SKM-1 treated with dmso at 0.1 percent for 144 hours (cell line): ENCODE measurements around the gene PCYT2.

Experiments used
- DNase-seq: peaks from one replicate; lab custom pipeline; 2025; ENCODE audit not compliant: unreplicated experiment; lab: John Stamatoyannopoulos, UW

PCYT2 gene

DNA sequence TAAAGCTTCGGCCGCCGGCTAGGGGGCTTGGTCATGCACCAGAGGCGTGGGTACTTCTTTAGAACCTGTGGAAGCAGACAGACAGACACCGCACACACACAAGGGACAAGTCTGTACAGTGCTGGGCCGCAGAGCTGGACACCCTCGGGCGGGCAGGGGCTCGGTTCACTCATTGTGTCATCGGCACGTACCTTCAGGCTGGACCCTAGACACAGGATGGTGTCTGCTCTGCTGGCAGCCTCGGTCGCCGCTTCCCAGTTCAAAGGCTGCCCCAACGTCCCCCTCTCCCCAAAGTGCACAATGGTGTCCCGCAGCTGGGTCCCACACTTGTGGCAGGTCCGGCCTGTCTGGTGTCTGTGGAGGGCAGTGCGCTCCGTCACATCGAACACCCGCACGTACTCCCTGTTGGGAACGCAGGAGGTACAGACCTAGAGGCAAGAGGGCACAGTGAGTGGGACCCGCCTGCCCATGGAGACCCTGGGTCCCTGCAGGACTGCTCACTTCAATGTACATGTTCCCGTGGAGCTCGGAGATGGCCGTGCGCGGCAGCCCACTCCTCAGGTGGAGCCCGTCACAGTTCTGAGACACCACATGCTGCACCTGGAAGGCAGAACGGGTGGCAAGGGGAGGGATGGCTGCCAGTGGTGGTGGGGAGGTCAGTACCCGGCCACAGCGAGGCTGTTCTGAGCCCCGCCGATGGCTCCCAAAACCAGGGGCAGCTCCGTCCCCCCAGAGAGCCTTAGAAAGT, 3.1 kb upstream of the PCYT2 start:
- DNase-seq = no peak

DNA sequence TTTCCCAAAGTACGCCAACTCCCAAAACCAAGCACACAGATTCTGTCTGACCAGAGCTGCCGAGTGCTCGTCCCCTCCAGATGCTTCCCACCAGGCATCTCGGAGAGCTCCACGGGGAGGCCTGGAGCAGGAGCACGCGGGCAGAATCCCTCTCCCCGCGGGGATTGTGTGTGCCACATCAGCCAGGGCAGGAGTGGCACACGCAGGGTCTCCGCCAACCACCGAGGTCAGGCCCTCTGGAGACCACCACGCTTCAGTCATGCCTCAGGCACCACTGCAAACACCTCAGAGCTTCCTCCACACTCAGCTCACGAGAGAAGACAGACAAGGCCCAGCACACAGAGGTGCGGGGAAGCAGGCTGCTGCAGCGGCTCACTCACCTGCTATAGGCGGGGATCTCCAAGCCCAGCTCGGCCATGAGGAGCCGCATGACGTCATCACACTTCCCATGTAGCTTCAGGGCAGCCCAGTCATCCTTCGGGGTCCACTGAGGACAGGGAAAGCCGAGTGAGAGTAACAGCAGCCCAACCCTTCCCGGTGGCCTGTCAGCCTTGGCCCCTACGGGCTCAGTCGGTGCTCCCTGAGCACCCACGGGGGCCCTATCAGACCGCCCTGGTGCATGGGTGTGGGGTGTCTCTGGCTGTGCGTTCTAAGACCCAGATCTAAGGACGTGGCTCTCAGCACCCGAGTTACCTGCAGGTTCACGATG, 2.3 kb upstream of the PCYT2 start:
- no peak for DNase-seq

DNA sequence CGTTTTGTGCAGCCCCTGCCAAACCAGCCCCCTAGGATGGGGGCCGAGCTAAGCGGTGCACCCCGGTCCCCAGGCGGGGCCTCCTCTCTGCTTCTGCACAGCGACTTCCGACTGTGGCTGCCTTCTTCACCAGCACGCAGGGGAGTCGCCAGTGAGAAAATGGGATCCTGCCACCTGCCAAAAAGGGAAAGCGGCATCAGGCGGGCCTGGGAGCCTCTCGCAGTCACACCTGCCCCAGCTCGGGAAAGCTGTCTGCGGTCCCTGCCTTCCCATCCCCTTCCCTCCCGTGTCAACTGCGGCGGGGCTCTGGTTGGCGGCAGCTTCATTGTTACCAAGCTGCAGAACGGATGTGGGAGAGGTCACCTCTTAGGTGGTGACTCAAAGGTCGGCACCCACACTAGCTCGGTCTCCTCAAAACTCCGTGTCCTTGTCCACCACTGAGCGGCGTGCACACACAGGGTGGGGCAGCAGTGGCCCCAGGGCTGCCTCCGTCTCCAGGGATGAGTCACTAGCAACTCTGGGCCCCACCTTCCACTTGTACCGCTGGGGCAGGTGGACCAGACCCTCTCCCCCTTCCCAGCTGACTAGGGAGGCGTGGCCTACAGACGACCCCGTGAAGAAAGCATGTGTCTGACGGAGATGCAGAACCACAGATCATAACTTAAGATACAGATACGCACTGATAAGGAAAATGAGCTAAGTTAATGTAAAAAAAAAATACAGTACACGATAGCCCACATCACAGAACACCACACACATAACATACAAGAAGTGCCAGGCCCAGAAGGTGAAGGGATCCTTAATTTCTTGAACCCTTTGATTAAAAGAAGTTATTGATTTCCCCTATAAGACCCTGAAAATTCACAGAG, 1.5 kb upstream of the PCYT2 start:
- DNase-seq = no peak

DNA sequence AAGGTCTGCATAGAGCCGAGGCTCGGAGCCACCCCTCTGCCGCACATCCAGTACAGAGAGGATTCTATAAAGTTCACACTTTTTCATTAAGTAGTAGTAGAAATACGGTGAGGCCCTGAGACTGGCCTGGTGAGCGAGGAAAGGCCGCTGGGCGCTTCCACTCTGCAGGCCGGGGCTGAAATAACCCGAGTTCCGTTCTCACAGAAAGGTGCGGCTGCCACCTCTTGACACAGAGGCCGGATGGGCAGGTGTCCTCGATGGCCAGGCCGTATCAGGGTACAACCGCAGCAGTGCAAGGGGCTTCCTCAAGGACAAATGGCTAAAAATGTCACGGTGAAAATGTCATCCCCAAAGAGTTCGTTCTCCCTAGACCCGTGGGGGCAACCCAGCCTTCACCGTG, 770 bp upstream of the PCYT2 start:
- DNase-seq = no peak

GRCh38 chr17:81910840-81911276, 341 bp downstream of the PCYT2 start:
- no peak for DNase-seq

- DNase-seq = no peak
Observed at GRCh38 chr17:81909966-81910839, 996 bp downstream of the PCYT2 start.

- no peak for DNase-seq
Observed at GRCh38 chr17:81909231-81909630, 2.0 kb downstream of the PCYT2 start.

DNA sequence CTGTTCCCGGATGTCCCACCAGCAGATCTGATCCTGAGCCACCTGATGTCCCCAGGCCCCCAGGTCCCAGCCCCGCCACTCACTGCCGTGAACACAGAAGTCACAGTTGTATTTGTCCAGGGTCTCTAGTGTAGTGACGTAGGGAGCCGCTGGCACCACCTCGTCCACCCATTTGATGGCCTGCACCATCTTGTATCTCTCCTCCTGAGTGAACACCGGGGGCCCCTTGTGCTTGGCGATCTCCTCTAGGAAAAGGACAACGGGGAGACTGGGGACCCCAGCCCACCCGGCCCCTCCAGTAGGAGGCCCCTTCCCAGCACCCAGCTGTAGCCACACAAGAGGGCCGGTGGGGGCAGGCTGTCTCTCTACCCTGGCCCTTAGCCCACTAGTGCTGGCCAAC, 2.4 kb downstream of the PCYT2 start:
- no peak for DNase-seq

DNA sequence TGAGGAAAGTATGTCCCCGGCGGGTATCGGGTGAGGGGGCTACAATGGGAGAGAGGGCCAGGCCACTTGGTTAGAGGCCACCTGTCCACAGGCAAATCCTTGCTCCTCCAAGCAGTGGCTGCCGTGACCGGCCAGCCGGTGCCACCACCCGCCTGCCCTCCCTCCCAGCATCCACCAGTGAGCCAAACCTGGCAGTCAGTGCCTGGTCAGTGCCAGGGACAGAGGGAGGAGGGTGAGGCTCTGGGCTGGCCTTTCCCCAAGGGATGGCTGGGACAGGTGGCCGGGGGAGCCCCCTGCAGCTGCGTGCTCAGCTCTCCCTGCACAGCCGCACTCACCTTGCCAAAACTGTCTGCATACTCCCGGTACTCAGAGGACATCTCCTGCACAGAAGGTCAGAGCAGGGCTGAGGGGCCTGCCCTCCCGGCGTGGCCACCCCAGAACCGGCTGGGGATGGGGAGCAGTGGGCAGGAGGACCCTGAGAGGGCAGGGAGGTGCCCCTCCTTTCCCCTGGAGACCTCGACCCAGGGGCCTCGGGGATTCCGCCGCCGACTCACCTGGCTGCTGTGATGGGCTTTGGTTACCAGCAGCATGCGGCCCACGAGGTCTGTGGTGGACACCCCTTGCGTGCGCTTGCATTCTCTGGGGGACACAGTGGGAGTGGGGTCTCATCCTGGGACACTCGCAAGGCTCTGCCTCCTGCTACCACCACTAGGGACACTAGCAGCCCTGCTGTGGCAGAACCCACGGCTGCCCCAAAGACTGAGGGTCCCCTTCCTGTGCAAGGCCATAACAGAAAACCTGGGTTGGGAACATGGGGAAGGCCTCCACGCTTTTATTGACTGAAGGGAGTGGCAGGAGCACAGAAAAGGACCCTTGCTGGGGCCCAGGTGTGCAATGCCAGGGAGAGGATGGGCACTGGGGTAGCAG, 3.7 kb downstream of the PCYT2 start:
- no peak for DNase-seq

DNA sequence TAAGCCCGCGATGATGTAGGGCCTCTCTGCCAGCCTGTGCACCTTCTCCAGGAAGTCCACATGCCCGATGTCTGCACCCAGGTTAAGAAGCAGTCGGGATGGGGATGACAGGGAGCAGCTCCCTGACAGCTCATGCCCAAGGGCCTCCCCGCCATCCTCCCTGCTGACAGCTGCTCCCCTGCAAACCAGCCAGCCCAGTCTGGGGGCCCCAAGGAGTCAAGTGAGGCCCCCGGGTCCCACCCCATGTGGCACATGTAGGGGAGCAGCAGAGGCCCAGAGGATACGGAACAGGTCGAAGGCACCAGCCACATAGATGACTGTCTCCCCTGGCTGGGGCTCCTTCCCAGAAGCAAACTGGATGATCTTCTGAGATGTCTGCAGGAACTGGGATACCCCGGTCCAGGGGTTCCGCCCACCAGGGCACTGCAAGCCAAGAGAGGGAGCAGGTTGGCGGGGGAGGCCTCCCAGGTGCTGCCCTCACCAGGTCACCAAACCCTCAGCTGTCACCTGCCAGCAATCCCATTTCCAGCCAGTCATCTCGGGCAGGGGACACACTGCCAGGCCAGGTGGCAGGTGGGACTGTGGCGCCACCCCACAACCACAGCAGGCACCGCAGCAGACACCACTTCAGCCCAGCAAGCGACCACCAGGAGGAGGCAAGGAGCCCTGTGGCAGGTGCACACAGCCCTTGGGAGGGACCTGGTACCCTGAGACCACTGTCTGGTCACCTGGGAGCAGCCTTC, 4.6 kb downstream of the PCYT2 start:
- no peak for DNase-seq

- no peak for DNase-seq
Observed at GRCh38 chr17:81905993-81906392, 5.2 kb downstream of the PCYT2 start.

DNA sequence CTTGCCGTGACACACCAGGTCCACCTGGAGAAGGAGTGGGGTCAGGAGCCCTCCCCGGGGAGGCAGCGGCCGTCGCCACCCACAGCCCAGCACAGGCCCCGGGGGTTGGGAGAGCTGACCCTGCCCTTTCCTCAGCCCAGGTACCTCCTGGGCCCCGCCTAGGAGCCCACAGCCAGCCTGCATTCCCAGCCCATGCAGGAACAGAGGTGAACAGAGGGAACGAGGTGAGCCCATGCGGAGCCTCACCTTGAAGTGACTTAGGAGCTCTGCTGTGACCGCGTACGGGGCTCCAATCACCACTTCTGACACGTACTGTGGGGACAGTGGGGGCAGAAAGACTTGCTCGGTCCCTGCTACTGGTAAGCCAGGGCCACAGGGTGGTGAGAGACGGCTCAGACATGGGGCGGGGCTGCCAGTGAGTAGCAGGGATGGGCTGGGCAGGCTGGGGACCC, 5.7 kb downstream of the PCYT2 start:
- no peak for DNase-seq

GRCh38 chr17:81904600-81905423, 6.4 kb downstream of the PCYT2 start:
- DNase-seq = no peak

DNA sequence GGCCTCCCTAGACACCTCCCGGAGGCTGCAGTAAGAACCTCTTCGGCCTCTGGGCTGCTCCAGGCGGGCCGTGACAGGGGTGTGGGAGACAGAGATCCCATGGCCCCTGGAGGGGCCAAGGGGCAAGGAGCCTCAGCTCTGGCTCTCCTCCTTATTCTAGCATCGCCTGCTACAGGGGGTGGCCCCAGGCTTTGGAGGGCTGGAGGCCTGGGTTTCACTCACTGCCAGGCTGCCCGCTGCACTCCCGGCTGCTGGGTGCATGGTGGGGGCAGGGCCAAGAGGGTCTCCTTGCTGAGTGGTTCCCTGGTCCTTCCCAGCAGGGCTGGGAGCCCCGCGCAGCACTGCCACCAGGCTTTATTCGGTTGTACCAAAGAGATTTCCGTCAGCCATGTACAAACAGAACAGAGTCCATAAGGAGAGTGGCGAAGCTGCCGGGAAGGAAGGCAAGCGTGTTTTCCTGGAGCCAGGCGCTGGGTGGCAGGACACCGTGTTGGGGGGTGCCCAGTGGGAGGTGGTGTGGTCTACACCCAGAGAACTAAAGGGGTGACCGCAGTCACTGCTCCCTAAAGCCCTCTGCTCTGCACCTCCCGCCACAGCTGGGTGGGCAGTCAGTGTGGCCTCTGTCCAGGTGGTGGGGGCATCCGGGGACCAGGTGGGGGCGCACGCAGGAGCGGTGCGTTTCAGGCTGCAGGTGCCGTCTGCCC, 7.2 kb downstream of the PCYT2 start:
- DNase-seq = no peak

DNA sequence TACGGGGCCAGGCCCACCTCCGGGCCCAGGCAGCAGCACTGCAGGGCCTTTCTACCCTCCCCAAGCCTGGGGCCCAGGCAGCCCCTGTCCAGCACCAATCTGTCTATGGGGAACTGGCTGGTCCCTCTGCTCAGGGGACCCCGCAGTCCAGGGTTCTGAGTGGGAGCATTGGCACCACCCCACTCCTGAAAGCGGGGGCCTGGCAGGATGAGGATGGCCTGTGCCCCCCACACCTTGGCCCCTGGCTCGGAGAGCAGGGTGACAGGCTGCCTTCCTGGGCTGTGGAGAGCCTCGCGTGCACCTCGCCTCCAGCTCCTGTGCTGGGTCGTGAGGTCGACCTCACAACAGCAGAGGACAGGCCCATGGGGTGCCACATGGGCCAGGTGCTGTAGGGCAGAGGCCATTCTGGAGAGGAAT, 7.8 kb downstream of the PCYT2 start:
- no peak for DNase-seq

- no peak for DNase-seq
Observed at GRCh38 chr17:81902653-81903414, 8.4 kb downstream of the PCYT2 start.
